ENCODE results near the gene DKK3.

DKK3 gene

DNA sequence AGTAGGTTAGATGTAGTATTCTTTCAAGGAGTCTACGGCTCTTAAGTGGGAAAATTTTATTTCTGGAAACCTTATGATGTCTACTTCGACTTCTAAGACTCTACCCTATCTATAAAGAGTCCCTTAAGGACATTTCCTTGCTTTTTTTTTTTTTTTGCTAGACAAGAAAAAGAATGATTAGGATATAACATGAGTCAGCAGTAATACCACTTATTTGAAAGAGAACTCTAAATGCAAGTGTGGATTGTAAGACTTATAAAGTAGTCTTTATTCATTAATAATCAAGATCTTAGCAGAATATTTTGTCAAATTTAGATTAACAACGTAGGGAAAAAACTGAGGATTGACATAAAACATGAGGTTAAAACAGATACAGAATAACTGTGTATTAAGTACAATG is 71.0 kb downstream of the DKK3 start:
- no peaks in the 10 kb centered on the region for H3K27me3 ChIP-seq (ENCODE audit: control insufficient read depth in 3 of 3, insufficient read depth in 3 of 3, low read depth in 1 of 3, low read length in 3 of 3)
- no peak overlapping the region for H3K4ac ChIP-seq (ENCODE audit: low read length)

DNA sequence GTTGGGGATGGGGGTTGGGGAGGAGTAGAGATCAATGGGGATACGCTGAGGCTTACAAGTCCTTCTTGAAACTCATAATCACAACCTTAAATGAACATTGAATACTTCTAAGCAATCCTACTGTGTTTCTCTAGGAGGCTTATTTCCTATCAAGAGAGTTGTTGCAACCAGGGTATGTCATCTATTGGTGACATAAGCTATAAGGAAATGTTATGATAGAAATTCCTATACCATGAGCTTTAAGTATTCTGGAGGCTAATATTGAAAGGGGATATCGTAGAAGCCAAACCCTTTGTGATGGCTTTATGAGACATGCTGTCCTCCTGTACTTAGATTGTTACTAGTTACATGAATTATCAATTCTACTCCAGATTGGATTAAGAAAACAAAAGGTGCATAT is 72.9 kb downstream of the DKK3 start:
- no peak overlapping the region for H3K27ac ChIP-seq (replicated peaks; ENCODE audit: low read length)
- no peak overlapping the region for H2BK5ac ChIP-seq (ENCODE audit: low read length)
- no peak overlapping the region for H2AK5ac ChIP-seq (ENCODE audit: low read depth, low read length)
- H3K14ac ChIP-seq (ENCODE audit: low read length), result no peak overlapping the region
- no peak for DNase-seq (ENCODE audit: low spot score)
- no peak overlapping the region for H3K4me3 ChIP-seq (ENCODE audit: low read length in 2 of 2)
- no peak overlapping the region for H3K9ac ChIP-seq (ENCODE audit: low read depth, low read length, poor library complexity)
- no peaks in the 10 kb centered on the region for H3K27me3 ChIP-seq (ENCODE audit: control insufficient read depth in 3 of 3, insufficient read depth in 3 of 3, low read depth in 1 of 3, low read length in 3 of 3)
- H3K4me2 ChIP-seq (ENCODE audit: insufficient read depth, low read length, poor library complexity, severe bottlenecking), result no peak overlapping the region
- WGBS, 2 donors (ENCODE audit: extremely low coverage in 2 of 2, insufficient read length in 2 of 2, insufficient replicate concordance in 1 of 2), result no CpG with 5 or more reads among the region's 2 CpGs
- H4K91ac ChIP-seq (ENCODE audit: low read depth, low read length, poor library complexity), result no peak overlapping the region
- no peak overlapping the region for H3K18ac ChIP-seq (ENCODE audit: low read length)
- H3K36me3 ChIP-seq (replicated peaks in 1 of 2; ENCODE audit: control insufficient read depth in 2 of 2, insufficient read depth in 2 of 2, low read length in 2 of 2), result peaks cover 7 to 100% of the 10 kb centered on the region in 2 donors
- no peak overlapping the region for H3K23ac ChIP-seq (ENCODE audit: low read depth, low read length, poor library complexity)
- H2BK12ac ChIP-seq (ENCODE audit: low read length), result no peak overlapping the region
- no peak overlapping the region for H2BK120ac ChIP-seq (ENCODE audit: low read depth, low read length)
- H4K8ac ChIP-seq (ENCODE audit: low read depth, low read length), result no peak overlapping the region
- no peaks in the 10 kb centered on the region for H3K79me1 ChIP-seq (ENCODE audit: low read depth, low read length)
- peaks cover 0 to 6% of the 10 kb centered on the region in 2 donors for H3K9me3 ChIP-seq (replicated peaks in 1 of 2; ENCODE audit: control insufficient read depth in 2 of 2, insufficient read depth in 1 of 2, low read depth in 1 of 2, low read length in 2 of 2)
- peaks cover 0 to under 1% of the 10 kb centered on the region in 2 donors for H3K4me1 ChIP-seq (ENCODE audit: control insufficient read depth in 2 of 2, insufficient read depth in 1 of 2, low read depth in 1 of 2, low read length in 2 of 2)
- H2AFZ ChIP-seq (ENCODE audit: low read length), result no peak overlapping the region
- no peak overlapping the region for H3K4ac ChIP-seq (ENCODE audit: low read length)
- H2BK15ac ChIP-seq (ENCODE audit: low read length), result no peak overlapping the region

More for the DNA sequence above, 71.0 kb downstream of the DKK3 start:
- Histone ChIP-seq H3K23ac (ENCODE audit: low read depth, low read length, poor library complexity) (no peak overlapping the region), H3K9me3 (replicated peaks in 1 of 2; ENCODE audit: control insufficient read depth in 2 of 2, insufficient read depth in 1 of 2, low read depth in 1 of 2, low read length in 2 of 2) (no peaks in the 10 kb centered on the region), H3K4me2 (ENCODE audit: insufficient read depth, low read length, poor library complexity, severe bottlenecking) (no peak overlapping the region), H3K79me1 (ENCODE audit: low read depth, low read length) (no peaks in the 10 kb centered on the region), H4K91ac (ENCODE audit: low read depth, low read length, poor library complexity) (no peak overlapping the region), H3K14ac (ENCODE audit: low read length) (no peak overlapping the region), H2BK5ac (ENCODE audit: low read length) (no peak overlapping the region), H2BK12ac (ENCODE audit: low read length) (no peak overlapping the region), H2BK120ac (ENCODE audit: low read depth, low read length) (no peak overlapping the region), H4K8ac (ENCODE audit: low read depth, low read length) (no peak overlapping the region), H3K36me3 (replicated peaks in 1 of 2; ENCODE audit: control insufficient read depth in 2 of 2, insufficient read depth in 2 of 2, low read length in 2 of 2) (peaks cover 5 to 100% of the 10 kb centered on the region in 2 donors), H2AK5ac (ENCODE audit: low read depth, low read length) (no peak overlapping the region), H3K4me3 (ENCODE audit: low read length in 2 of 2) (no peak overlapping the region), H3K9ac (ENCODE audit: low read depth, low read length, poor library complexity) (no peak overlapping the region), H3K18ac (ENCODE audit: low read length) (no peak overlapping the region), H3K27ac (replicated peaks; ENCODE audit: low read length) (no peak overlapping the region), H3K4me1 (ENCODE audit: control insufficient read depth in 2 of 2, insufficient read depth in 1 of 2, low read depth in 1 of 2, low read length in 2 of 2) (peaks cover 0 to 5% of the 10 kb centered on the region in 2 donors), H2BK15ac (ENCODE audit: low read length) (no peak overlapping the region), H2AFZ (ENCODE audit: low read length) (no peak overlapping the region)
- no peak for DNase-seq (ENCODE audit: low spot score)
- WGBS, 2 donors (ENCODE audit: extremely low coverage in 2 of 2, insufficient read length in 2 of 2, insufficient replicate concordance in 1 of 2), result no CpG with 5 or more reads among the region's 3 CpGs

DNA sequence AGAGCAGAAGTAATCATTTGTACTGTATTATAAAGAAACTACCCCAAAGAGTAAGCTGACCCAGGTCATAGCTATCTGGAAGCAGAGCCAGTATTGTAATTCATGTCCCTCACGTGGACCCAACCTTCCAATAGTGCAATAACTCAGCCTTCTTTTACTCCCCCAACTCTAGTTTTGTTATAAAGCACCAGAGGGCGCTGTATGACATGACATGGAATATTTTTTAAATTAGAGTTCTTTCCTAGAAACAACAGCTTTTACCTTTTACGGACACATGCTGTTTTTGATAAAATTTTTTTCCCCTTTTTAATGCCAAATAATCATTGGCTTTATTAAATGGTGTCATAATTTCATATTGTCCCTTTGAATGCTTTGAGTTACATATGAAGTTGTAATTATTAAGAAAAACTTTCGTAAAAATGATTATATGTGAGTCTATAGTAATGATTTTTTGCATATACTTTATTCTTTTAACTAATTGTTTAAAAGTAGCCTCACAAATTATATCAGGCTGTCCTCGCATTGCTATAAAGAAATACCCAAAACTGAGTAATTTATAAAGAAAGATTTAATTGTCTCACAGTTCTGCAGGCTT is 76.9 kb downstream of the DKK3 start:
- Histone ChIP-seq H2AK5ac (ENCODE audit: low read depth, low read length) (no peak overlapping the region), H4K8ac (ENCODE audit: low read depth, low read length) (no peak overlapping the region), H2BK5ac (ENCODE audit: low read length) (no peak overlapping the region), H3K4me1 (ENCODE audit: control insufficient read depth in 2 of 2, insufficient read depth in 1 of 2, low read depth in 1 of 2, low read length in 2 of 2) (no peaks in the 10 kb centered on the region), H2BK12ac (ENCODE audit: low read length) (no peak overlapping the region), H3K36me3 (replicated peaks in 1 of 2; ENCODE audit: control insufficient read depth in 2 of 2, insufficient read depth in 2 of 2, low read length in 2 of 2) (peaks cover 6 to 88% of the 10 kb centered on the region in 2 donors), H3K4me2 (ENCODE audit: insufficient read depth, low read length, poor library complexity, severe bottlenecking) (no peak overlapping the region), H2BK15ac (ENCODE audit: low read length) (no peak overlapping the region), H3K4ac (ENCODE audit: low read length) (no peak overlapping the region), H3K4me3 (ENCODE audit: low read length in 2 of 2) (no peak overlapping the region), H3K18ac (ENCODE audit: low read length) (no peak overlapping the region), H3K9ac (ENCODE audit: low read depth, low read length, poor library complexity) (no peak overlapping the region), H2BK120ac (ENCODE audit: low read depth, low read length) (no peak overlapping the region), H3K27ac (replicated peaks; ENCODE audit: low read length) (no peak overlapping the region), H3K27me3 (ENCODE audit: control insufficient read depth in 3 of 3, insufficient read depth in 3 of 3, low read depth in 1 of 3, low read length in 3 of 3) (no peaks in the 10 kb centered on the region), H3K9me3 (replicated peaks in 1 of 2; ENCODE audit: control insufficient read depth in 2 of 2, insufficient read depth in 1 of 2, low read depth in 1 of 2, low read length in 2 of 2) (peaks cover 0 to 10% of the 10 kb centered on the region in 2 donors), H2AFZ (ENCODE audit: low read length) (no peak overlapping the region), H3K23ac (ENCODE audit: low read depth, low read length, poor library complexity) (no peak overlapping the region), H4K91ac (ENCODE audit: low read depth, low read length, poor library complexity) (no peak overlapping the region), H3K14ac (ENCODE audit: low read length) (no peak overlapping the region), H3K79me1 (ENCODE audit: low read depth, low read length) (no peaks in the 10 kb centered on the region)
- no CpG with 5 or more reads among the region's 5 CpGs for WGBS, 2 donors (ENCODE audit: extremely low coverage in 2 of 2, insufficient read length in 2 of 2, insufficient replicate concordance in 1 of 2)
- peak; percentile 14 for DNase-seq (ENCODE audit: low spot score)

DNA sequence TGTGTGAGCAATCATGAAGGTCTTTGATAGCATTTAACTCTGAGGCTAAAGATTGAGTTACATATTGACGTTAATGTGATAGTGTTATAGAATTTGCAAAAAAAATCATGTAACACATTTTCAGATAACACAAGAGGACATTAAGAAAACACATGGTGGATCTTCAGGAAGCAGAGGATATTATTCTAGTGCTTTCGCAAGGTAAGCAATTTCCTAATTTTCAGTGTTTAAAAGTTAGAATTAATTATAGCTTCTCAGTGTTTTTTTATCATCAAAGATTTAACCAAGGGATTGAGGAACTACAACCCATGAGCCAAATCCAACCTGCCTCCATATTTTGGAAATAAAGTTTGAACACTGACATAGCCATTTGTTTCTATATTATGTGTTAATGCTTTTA is 78.5 kb downstream of the DKK3 start:
- Histone ChIP-seq H3K14ac (ENCODE audit: low read length) (no peak overlapping the region), H4K91ac (ENCODE audit: low read depth, low read length, poor library complexity) (no peak overlapping the region), H3K9ac (ENCODE audit: low read depth, low read length, poor library complexity) (no peak overlapping the region), H3K36me3 (replicated peaks in 1 of 2; ENCODE audit: control insufficient read depth in 2 of 2, insufficient read depth in 2 of 2, low read length in 2 of 2) (peaks cover 4 to 88% of the 10 kb centered on the region in 2 donors), H3K4ac (ENCODE audit: low read length) (no peak overlapping the region), H2AFZ (ENCODE audit: low read length) (no peak overlapping the region), H2AK5ac (ENCODE audit: low read depth, low read length) (no peak overlapping the region), H3K9me3 (replicated peaks in 1 of 2; ENCODE audit: control insufficient read depth in 2 of 2, insufficient read depth in 1 of 2, low read depth in 1 of 2, low read length in 2 of 2) (peaks cover 0 to 23% of the 10 kb centered on the region in 2 donors), H3K18ac (ENCODE audit: low read length) (no peak overlapping the region), H3K27me3 (ENCODE audit: control insufficient read depth in 3 of 3, insufficient read depth in 3 of 3, low read depth in 1 of 3, low read length in 3 of 3) (no peaks in the 10 kb centered on the region), H3K4me1 (ENCODE audit: control insufficient read depth in 2 of 2, insufficient read depth in 1 of 2, low read depth in 1 of 2, low read length in 2 of 2) (no peaks in the 10 kb centered on the region), H4K8ac (ENCODE audit: low read depth, low read length) (no peak overlapping the region), H3K27ac (replicated peaks; ENCODE audit: low read length) (no peak overlapping the region), H2BK12ac (ENCODE audit: low read length) (no peak overlapping the region), H3K4me3 (ENCODE audit: low read length in 2 of 2) (no peak overlapping the region), H2BK15ac (ENCODE audit: low read length) (no peak overlapping the region), H3K4me2 (ENCODE audit: insufficient read depth, low read length, poor library complexity, severe bottlenecking) (no peak overlapping the region), H2BK120ac (ENCODE audit: low read depth, low read length) (no peak overlapping the region), H3K79me1 (ENCODE audit: low read depth, low read length) (no peaks in the 10 kb centered on the region), H2BK5ac (ENCODE audit: low read length) (no peak overlapping the region), H3K23ac (ENCODE audit: low read depth, low read length, poor library complexity) (no peak overlapping the region)
- DNase-seq (ENCODE audit: low spot score), result no peak
- no CpG with 5 or more reads among the region's 2 CpGs for WGBS, 2 donors (ENCODE audit: extremely low coverage in 2 of 2, insufficient read length in 2 of 2, insufficient replicate concordance in 1 of 2)
